HepG2 (cell line): ENCODE results near the gene VDAC1. TPM values are rescaled to one million over a fixed set of nuclear protein-coding genes. Genes with fewer than 3 reads are reported as not detected.
A peak's percentile ranks its signal among the peaks of the same experiment; 100 is the strongest.

Experiments
- ADNP ChIP-seq: sonication (generic); formaldehyde crosslinking; IDR thresholded peaks from 2 replicates; pipeline ENCODE4 v1.4.0; 2020; ENCODE audit warnings: missing genetic modification reagents
- FOSL2 ChIP-seq: sonication (generic); formaldehyde crosslinking; IDR thresholded peaks from 2 replicates; pipeline ENCODE4 v1.4.0; 2020; ENCODE audit warnings: missing genetic modification reagents
- GATAD2A ChIP-seq: IDR thresholded peaks from 2 replicates; pipeline ENCODE4 v1.6.1; 2016
- GMEB1 ChIP-seq: sonication (generic); formaldehyde crosslinking; IDR thresholded peaks from 2 replicates; pipeline ENCODE4 v1.5.1; 2020; ENCODE audit warnings: missing genetic modification reagents, mild to moderate bottlenecking, borderline replicate concordance
- HDAC2 ChIP-seq: sonication (generic); formaldehyde crosslinking; IDR thresholded peaks from 2 replicates; pipeline ENCODE4 v1.4.0; 2020; ENCODE audit warnings: missing genetic modification reagents
- HIC2 ChIP-seq: sonication (generic); formaldehyde crosslinking; IDR thresholded peaks from 2 replicates; pipeline ENCODE4 v1.9.0; 2022; ENCODE audit warnings: low read depth, missing genetic modification reagents
- HNF4A ChIP-seq: sonication (generic); formaldehyde crosslinking; IDR thresholded peaks from 2 replicates; pipeline ENCODE4 v1.4.0; 2020; ENCODE audit warnings: missing genetic modification reagents
- IKZF5 ChIP-seq: IDR thresholded peaks from 2 replicates; pipeline ENCODE4 v1.6.1; 2018; ENCODE audit warnings: missing genetic modification reagents, mild to moderate bottlenecking, missing compliant biosample characterization
- IRF2 ChIP-seq: IDR thresholded peaks from 2 replicates; pipeline ENCODE4 v1.6.1; 2018; ENCODE audit warnings: missing genetic modification reagents, missing compliant biosample characterization
- KDM2A ChIP-seq: sonication (generic); formaldehyde crosslinking; IDR thresholded peaks from 2 replicates; pipeline ENCODE4 v1.4.0; 2020; ENCODE audit warnings: low read depth, missing genetic modification reagents, borderline replicate concordance
- MBD4 ChIP-seq: IDR thresholded peaks from 2 replicates; pipeline ENCODE4 v1.6.1; 2012; ENCODE audit warnings: low read length, inconsistent platforms, borderline replicate concordance
- MED1 ChIP-seq: sonication (generic); formaldehyde crosslinking; IDR thresholded peaks from 2 replicates; pipeline ENCODE4 v1.4.0; 2020; ENCODE audit warnings: missing genetic modification reagents
- MYC ChIP-seq: sonication (generic); formaldehyde crosslinking; IDR thresholded peaks from 2 replicates; pipeline ENCODE4 v1.9.0; 2021; ENCODE audit warnings: missing genetic modification reagents, borderline replicate concordance
- PHF8 ChIP-seq: sonication (generic); formaldehyde crosslinking; IDR thresholded peaks from 2 replicates; pipeline ENCODE4 v1.5.0; 2020; ENCODE audit warnings: missing genetic modification reagents
- PITX1 ChIP-seq: sonication (generic); formaldehyde crosslinking; IDR thresholded peaks from 2 replicates; pipeline ENCODE4 v1.5.1; 2020; ENCODE audit warnings: mild to moderate bottlenecking, missing genetic modification reagents
- REXO4 ChIP-seq: sonication (generic); formaldehyde crosslinking; IDR thresholded peaks from 2 replicates; pipeline ENCODE4 v1.8.0; 2022; ENCODE audit warnings: missing genetic modification reagents, mild to moderate bottlenecking, borderline replicate concordance
- SALL1 ChIP-seq: sonication (generic); formaldehyde crosslinking; IDR thresholded peaks from 2 replicates; pipeline ENCODE4 v1.8.0; 2022; ENCODE audit warnings: mild to moderate bottlenecking, missing genetic modification reagents
- TBX3 ChIP-seq: fragments of 450-650 bp; IDR thresholded peaks from 2 replicates; pipeline ENCODE4 v1.6.1; 2017; ENCODE audit warnings: antibody characterized with exemption, mild to moderate bottlenecking, inconsistent platforms, borderline replicate concordance
- TGIF2 ChIP-seq: IDR thresholded peaks from 2 replicates; pipeline ENCODE4 v1.6.1; 2016; ENCODE audit warnings: control low read depth, missing compliant biosample characterization
- TRIM22 ChIP-seq: fragments of 450-650 bp; IDR thresholded peaks from 2 replicates; pipeline ENCODE4 v1.6.1; 2017
- ZNF274 ChIP-seq: sonication (generic); formaldehyde crosslinking; IDR thresholded peaks from 2 replicates; pipeline ENCODE4 v1.5.1; 2020; ENCODE audit warnings: mild to moderate bottlenecking, missing genetic modification reagents
- ZNF367 ChIP-seq: sonication (generic); formaldehyde crosslinking; IDR thresholded peaks from 2 replicates; pipeline ENCODE4 v1.4.0; 2020; ENCODE audit warnings: missing genetic modification reagents, borderline replicate concordance
- ZNF839 ChIP-seq: sonication (generic); formaldehyde crosslinking; IDR thresholded peaks from 2 replicates; pipeline ENCODE4 v1.4.0; 2020; ENCODE audit warnings: missing genetic modification reagents, mild to moderate bottlenecking, borderline replicate concordance
- ZNF879 ChIP-seq: sonication (generic); formaldehyde crosslinking; IDR thresholded peaks from 2 replicates; pipeline ENCODE4 v1.8.1; 2023; ENCODE audit warnings: missing genetic modification reagents
- polyA plus RNA-seq, 8 experiments: library from polyadenylated mRNA; depleted of rRNA in 3 of 8; stranded (reverse) in 7 of 8; unstranded in 1 of 8; fragments of >200 nt; fragmentation: Illumina TruSeq in 4 of 8; extraction: Trizol in 4 of 8; gene quantifications; 2 replicates each; pipeline versions ENCODE4 v1.2.1 to v1.2.3, GENCODE V29; 2011 to 2016; ENCODE audit warnings: low read depth in 4 of 8, missing spikeins in 1 of 8, mixed read lengths in 1 of 8; ENCODE audit not compliant: insufficient read depth in 1 of 8
- total RNA-seq, 5 experiments: library from RNA; depleted of rRNA; stranded (reverse); fragments of >200 nt; fragmentation: Illumina TruSeq; extraction: Trizol; gene quantifications; 2 replicates each; pipeline ENCODE4 v1.2.3, GENCODE V29; 2016; ENCODE audit warnings: low read depth in 1 of 5

VDAC1 gene
- total and polyA plus RNA-seq, 2 of the 13 experiments (the other 11 are each of a cell fraction or from before 2014, with no cell fraction given): 112 to 380 TPM

GRCh38 chr5:134026521-134027287 lies 21.9 kb upstream of the VDAC1 start (continued):
- peak; percentile 29; the same call in 1 of the 2 replicates for TF ChIP-seq HNF4A (CRISPR knock-in tag)
- no peak for TF ChIP-seq ZNF839
- peak; percentile 51; the same call in 1 of the 2 replicates for TF ChIP-seq FOSL2 (CRISPR knock-in tag)
- no peak for TF ChIP-seq TRIM22
- TF ChIP-seq GATAD2A (CRISPR knock-in tag): peak; percentile 38; the same call in 1 of the 2 replicates
- peak; percentile 32; the same call in 1 of the 2 replicates for TF ChIP-seq KDM2A (CRISPR knock-in tag)
- TF ChIP-seq ZNF274 (CRISPR knock-in tag): no peak
- no peak for TF ChIP-seq TBX3
- TF ChIP-seq PITX1 (CRISPR knock-in tag): peak; percentile 48; the same call in 1 of the 2 replicates
- peak; percentile 22; the same call in 1 of the 2 replicates for TF ChIP-seq GMEB1 (CRISPR knock-in tag)
- TF ChIP-seq ZNF879: no peak
- TF ChIP-seq MBD4: no peak
- TF ChIP-seq SALL1 (CRISPR knock-in tag): peak; percentile 67
- TF ChIP-seq ZNF367 (CRISPR knock-in tag): no peak
- peak; percentile 17; the same call in 1 of the 2 replicates for TF ChIP-seq MED1 (CRISPR knock-in tag)
- no peak for TF ChIP-seq MYC
- no peak for TF ChIP-seq REXO4
- peak; percentile 25; the same call in 1 of the 2 replicates for TF ChIP-seq IKZF5 (CRISPR knock-in tag)
- TF ChIP-seq HDAC2: 0 out of 2 replicates have a peak, but pooled peaks have one; percentile 24
- TF ChIP-seq ADNP: 0 out of 2 replicates have a peak, but pooled peaks have one; percentile 24
- no peak for TF ChIP-seq IRF2
- TF ChIP-seq TGIF2 (CRISPR knock-in tag): no peak
- TF ChIP-seq PHF8 (CRISPR knock-in tag): peak; percentile 33; the same call in 1 of the 2 replicates
- peak; percentile 14; the same call in 1 of the 2 replicates for TF ChIP-seq HIC2 (CRISPR knock-in tag)
